ENCODE measurements around the gene HDGF.
"Not testable (repeated sequence)": the region's sequence is repeated elsewhere in the genome, so short reads cannot be mapped to it uniquely, and the experiment has no call there.

The HDGF gene

DNA sequence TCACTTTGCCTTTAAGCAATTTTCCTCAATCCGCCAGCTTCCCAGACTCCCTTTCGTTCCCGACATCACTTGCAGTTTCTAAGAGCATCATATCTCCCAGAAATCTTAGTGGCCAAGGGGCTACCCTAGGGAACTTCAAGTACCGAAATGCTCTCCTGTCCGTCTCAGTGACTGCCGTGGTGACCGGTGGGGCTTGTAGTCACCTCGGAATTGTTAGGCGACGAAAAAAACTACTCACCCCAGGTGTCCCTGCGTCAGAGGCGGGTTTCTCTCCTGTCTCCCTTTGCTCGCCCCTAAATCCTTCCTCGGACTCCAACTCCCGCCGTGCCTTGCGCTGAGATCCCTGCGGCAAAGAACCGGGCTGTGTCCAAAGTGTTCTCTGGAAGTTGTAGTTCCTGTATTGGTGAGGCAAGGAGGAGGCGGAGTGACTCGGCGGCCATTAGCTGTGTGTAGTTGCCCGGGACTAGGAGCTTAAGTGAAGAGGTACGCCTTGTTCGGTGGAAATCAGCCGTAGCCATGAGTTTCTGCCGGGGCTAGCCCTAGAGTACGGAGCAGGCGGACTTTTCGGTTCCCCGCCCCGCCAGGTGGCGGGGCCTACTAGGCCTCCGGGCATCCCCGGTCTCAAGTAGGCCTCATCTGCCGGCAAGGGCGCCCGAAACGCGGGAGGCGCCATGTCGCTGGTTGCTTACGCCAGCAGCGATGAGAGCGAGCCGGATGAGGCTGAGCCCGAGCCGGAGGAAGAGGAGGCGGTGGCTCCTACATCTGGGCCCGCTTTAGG, 15.8 kb upstream of the HDGF start, which contains the start of gene PRCC:
Gene PRCC (plus strand): TSS at position 435 of the 778 bp plus-strand sequence. CDS start 237 bp downstream, at position 672.
- peak; percentile 99 for DNase-seq (ENCODE audit: low read depth)

DNA sequence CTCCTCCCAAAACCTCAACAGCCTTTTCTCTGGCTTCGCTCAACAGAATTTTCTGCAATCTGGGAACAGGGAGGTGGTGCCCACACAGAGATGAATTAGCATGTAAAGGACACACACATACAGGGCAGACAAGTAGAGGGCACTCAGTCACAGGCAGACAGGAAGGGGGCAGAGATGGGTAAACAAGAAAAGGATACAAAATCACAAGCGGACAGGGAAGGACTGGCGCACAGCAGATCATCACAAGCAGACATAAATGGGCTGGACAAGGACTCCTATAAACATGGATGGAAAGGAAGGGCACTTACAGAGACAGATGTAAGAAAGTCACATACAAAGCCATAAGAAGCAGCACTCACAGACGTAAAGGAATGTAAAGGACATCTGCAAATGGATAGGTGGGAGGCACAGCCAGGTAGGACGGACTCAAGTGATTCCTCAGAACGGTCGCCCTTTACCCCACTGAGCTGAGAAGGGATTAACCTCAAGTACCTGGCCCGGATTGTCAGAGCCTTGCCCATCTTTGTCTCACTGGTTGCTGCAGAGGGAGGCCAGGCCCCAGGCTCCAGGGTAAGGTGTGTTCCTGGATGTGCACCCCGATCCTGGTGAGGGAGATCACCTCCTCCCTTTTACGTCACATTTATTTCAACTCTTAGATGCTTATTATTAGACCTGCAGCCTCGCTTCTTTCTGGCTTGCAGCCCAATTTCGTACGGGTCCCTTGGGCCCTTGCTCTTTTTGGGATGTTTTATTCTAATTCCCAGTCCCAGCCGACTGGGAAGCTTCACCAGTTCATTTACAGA, 15.0 kb upstream of the HDGF start:
- peak; percentile 9 for DNase-seq (ENCODE audit: low read depth)

GRCh38 chr1:156765666-156766065, 14.2 kb upstream of the HDGF start:
- DNase-seq (ENCODE audit: low read depth): no peak

DNA sequence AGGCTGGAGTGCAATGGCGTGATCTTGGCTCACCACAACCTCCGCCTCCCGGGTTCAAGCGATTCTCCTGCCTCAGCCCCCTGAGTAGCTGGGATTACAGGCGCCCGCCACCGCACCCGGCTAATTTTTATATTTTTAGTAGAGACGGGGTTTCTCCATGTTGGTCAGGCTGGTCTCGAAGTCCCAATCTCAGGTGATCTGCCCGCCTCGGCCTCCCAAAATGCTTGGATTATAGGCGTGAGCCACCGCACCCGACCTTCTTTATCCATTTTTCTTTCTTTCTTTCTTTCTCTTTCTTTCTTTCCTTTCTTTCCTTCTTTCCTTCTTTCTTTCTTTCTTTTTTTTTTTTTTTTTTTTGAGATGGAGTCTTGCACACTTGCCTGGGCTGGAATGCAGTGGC, 13.7 kb upstream of the HDGF start:
- DNase-seq (ENCODE audit: low read depth): not testable (repeated sequence)

- no peak for DNase-seq (ENCODE audit: low read depth)
These were observed 9.3 kb upstream of the HDGF start for GRCh38 chr1:156760796-156761104.

DNA sequence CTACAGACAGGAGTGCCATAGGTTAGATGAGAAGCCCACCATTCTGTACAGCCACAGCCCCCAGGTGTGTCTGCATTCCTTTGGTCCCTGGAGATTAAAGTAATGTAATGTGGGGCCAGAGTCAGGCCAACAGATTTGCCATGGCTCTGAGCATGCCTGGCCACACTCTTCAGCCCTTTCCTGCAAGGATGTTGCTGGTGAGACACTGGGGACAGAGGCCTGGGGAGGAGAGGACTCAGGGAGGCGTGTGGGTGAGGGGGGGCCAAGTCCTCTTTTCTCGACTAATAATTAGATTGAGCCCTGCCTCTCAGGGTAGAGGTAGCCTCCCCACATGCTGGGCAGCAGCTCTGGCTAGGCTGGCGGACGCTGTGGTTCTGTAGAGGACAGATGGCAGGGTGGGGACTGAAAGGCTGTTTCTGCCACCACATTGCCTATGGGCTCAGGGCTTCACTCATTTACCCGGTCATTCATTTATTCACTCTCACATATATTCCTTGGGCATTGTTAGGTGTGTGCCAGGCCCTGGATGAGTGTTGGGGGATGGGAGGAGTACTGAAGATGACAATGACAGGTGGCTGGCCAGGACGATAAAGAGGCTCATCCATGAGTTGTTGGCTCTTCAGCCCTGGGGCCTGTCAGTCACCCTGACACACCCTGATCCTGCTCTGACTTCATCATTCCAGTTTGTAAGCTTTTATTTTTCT, 8.8 kb upstream of the HDGF start:
- no peak for DNase-seq (ENCODE audit: low read depth)

DNA sequence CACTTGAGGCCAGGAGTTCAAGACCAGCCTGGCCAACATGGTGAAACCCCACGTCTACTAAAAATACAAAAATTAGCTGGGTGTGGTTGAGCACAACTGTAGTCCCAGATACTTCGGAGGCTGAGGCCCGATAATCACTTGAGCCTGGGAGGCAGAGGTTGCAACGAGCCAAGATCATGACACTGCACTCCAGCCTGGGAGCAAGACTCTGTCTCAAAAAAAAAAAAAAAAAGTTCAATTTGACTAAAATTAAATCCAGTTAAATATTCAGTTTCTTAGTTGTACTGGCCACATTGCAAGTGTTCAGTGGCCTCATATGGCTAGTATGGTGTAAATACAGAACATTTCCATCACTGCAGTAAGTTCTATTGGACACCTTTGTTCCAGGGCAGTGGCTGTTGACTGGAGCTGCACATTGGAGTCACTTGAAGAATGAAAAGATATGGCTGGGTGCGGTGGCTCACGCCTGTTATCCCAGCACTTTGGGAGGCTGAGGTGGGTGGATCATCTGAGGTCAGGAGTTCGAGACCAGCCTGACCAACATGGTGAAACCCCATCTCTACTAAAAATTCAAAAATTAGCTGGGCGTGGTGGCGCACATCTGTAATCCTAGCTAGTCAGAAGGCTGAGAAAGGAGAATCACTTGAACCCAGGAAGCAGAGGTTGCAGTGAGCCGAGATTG, 6.2 kb upstream of the HDGF start:
- DNase-seq (ENCODE audit: low read depth): not testable (repeated sequence)

DNA sequence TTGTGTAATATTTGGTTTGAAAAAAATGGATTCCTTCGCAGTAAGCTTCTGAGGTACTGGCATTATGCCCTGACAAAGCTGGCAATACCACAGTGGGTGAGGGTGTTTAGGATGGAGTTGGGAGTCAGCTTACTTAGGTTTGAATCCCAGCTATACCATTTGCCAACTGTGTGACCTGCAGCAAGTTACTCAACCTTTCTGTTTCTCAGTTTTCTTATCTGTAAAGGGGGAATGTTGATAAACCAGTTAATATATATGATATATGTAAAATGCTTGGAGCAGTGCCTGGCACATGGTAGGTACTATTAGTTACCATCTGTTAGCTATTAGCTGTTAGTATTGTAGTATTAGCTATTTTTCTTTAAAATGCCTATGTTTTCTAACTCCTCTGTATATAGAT, 4.9 kb upstream of the HDGF start:
- no peak for DNase-seq (ENCODE audit: low read depth)

GRCh38 chr1:156755527-156755950, 4.1 kb upstream of the HDGF start:
- no peak for DNase-seq (ENCODE audit: low read depth)

DNA sequence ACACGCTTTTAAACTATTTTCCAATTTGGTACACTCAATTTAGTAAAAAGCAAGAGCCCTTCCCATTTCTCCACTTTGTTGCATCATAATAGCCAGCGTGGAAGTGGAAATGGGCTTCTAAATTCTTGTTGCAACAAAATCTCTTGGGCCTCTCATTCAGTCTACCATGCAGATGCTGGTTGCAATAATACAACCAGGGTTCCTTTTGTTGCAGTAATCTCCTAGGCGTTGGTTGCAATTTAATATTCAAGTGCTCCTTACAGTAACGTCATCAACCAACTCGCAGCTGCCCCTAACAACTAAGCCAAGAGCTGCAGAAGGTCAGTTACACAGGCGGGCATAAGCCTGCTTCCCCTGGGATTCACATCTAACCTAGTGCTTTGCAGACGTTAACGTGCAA, 2.7 kb upstream of the HDGF start:
- DNase-seq (ENCODE audit: low read depth): no peak

- DNase-seq (ENCODE audit: low read depth): no peak
These were observed 1.5 kb upstream of the HDGF start for GRCh38 chr1:156752843-156753482.

DNA sequence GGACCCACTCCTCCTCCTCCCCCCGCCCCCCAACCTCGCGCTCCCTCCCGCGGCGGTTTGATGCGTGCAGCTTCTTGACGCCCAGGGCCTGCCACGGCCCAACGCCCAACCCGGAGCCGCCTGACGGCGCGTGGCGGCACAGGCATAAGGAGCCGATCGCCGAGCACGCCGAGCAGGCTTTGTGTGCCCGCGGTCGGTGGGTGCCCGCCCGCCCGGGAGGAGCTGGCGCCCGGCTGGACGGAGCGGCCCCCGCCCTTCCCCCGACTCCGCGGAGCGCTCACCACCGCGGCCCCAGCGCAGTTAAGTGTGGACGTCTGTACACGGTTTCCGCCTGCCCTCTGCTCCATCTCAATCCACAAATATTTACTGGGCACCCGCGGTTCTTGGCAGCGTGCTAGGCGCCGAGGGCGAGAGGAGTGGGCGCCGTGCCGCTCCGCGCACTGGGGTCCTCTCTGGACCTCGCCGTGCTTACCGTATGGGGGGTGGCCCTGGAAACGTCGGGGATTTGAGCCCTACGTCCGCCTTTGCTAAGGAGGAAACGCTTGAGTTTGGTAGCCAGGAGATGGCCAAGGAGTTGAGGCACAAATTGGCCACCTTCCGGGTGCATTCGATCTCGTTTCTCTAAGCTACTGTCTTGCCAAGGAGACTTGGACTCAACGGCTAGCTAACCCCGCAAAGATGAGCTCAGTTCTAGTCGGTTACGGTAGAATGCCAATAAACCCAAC, 444 bp upstream of the HDGF start:
- DNase-seq (ENCODE audit: low read depth): peak; percentile 98

- DNase-seq (ENCODE audit: low read depth): no peak
These were observed 594 bp downstream of the HDGF start for GRCh38 chr1:156750711-156751450.

- no peak for DNase-seq (ENCODE audit: low read depth)
These were observed 1.2 kb downstream of the HDGF start for GRCh38 chr1:156750191-156750672.

DNA sequence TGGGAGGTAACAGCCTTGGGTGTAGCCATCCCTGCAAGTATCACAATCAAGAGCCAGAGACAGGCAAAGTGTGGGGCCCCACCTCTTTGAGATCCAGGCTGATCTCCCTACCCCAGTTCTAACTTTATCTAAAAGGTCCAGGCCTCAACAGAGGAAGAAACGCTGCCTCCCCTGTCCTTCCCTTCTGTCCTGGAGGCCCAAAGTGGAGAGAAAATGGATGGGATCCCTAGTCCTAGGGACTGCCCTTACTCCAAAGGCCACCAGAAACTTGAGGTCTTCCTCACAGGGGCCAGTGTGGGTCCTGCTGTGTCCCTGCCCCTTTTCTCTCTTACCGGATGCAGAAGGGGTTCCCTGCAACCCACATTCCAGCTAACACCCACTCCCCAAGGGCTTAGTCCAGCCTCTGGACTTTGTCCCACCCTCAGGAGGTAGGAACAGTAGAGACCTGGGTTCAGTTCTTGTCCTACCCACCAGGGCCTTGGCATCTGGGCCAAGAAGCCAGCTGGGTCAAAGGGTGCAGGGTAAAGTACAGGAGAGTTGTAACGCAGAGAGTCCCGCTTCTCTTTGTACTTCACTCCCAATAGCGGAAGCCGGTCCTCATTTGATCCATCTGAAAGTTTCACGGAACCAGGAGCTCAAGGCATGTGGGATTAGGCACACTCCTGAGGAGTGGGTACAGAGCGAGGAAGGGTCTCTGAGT, 1.9 kb downstream of the HDGF start:
- DNase-seq (ENCODE audit: low read depth): no peak

GRCh38 chr1:156748670-156749418, 2.6 kb downstream of the HDGF start:
- DNase-seq (ENCODE audit: low read depth): no peak

DNA sequence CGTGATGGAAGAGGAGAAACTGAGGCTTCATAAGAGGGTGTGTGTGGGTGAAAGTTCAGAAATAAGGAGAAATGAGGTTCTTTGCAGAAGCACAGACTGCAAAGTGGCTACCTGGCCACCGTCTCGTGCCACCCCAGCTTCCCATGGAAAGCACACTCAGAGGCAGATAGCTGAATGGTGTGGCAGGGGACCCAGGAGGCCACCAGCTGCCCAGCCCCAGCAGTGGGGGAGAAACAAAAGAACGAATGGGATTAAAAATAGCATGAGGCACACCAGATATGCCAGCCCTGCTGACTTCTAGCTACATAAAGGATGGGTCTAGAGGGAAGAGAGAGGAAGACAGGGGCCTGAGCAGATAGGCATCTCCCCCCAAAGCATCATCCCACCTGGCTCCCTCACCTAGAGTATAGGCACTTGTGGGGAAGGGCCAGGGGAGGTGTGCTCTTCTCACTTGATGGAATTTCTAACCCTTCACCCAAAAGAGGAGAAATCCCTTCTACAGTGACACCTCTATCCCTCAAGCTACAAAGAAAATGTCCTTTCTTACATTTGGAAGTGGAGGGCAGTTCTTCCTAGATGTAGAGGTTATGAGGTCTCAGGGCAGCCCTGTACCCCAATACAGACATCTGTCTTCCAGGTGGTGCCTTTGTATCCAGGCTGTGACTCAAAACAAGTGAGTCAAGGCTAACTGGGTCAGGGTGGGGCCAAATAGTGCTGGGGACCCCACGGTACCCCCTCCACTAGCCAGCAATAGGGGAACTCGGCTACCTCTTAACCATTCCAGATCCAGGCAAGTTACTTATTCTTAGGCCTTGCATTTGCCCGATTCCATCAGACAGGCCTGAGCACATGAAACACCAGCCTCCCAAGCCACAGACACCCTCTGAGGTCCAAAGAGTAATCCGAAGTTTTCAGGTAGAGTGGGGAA, 3.5 kb downstream of the HDGF start:
- DNase-seq (ENCODE audit: low read depth): no peak
